Panc1 (cell line): ENCODE data around the gene C4BPB. TPM values are rescaled to one million over a fixed set of nuclear protein-coding genes. Genes with fewer than 3 reads are reported as not detected.

Experiments
- ATAC-seq: fragments of 200-7000 bp; cut with Tn5 transposase; 2 replicates; pipeline ENCODE4 v1.9.1; 2020; ENCODE audit warnings: mild to moderate bottlenecking, moderate library complexity
- BruUV-seq: library from RNA; stranded (reverse); fragments of 400-500 nt; replicated peaks from 2 replicates; lab custom pipeline; 2021; lab: Mats Ljungman, UMichigan
- CTCF ChIA-PET: fragments of 300-600 bp; sonication (Branson Sonifier 250); formaldehyde crosslinking; loops from one replicate; lab custom pipeline; 2022; ENCODE audit warnings: antibody characterized with exemption; lab: Charles Lee
- POLR2A ChIA-PET: fragments of 300-600 bp; sonication (Branson Sonifier 250); formaldehyde crosslinking; loops from one replicate; lab custom pipeline; 2022; ENCODE audit warnings: antibody characterized with exemption; lab: Charles Lee
- DNase-seq: peaks from one replicate; pipeline ENCODE4 v3.0.0-alpha.2; 2010; ENCODE audit warnings: low read depth, low spot score
- H3K27ac ChIP-seq: 2 replicates; pipeline ENCODE4 v1.5.1; 2011; ENCODE audit warnings: mild to moderate bottlenecking, low read length, inconsistent platforms
- H3K27me3 ChIP-seq: fragments of 200-500 bp; sonication (Bioruptor generic); 2 replicates; pipeline ENCODE4 v1.6.0; 2014; ENCODE audit warnings: low read length, inconsistent platforms; ENCODE audit not compliant: control insufficient read depth, insufficient read depth
- H3K36me3 ChIP-seq: fragments of 200-500 bp; sonication (Bioruptor generic); 2 replicates; pipeline ENCODE4 v1.5.1; 2014; ENCODE audit warnings: inconsistent platforms, mild to moderate bottlenecking, low read length, moderate library complexity; ENCODE audit not compliant: control insufficient read depth, insufficient read depth
- H3K4me1 ChIP-seq: 2 replicates; pipeline ENCODE4 v1.5.1; 2011; ENCODE audit warnings: inconsistent platforms, mild to moderate bottlenecking, low read length, moderate library complexity; ENCODE audit not compliant: control insufficient read depth, insufficient read depth
- H3K4me3 ChIP-seq, 2 experiments: 2 replicates each; pipeline ENCODE4 v1.5.1; 2011 to 2012; ENCODE audit warnings: low read depth in 2 of 2, low read length in 2 of 2, mild to moderate bottlenecking in 2 of 2, inconsistent platforms in 1 of 2, moderate library complexity in 1 of 2
- H3K9me3 ChIP-seq: fragments of 200-500 bp; sonication (Bioruptor generic); 2 replicates; pipeline ENCODE4 v1.5.1; 2014; ENCODE audit warnings: low read depth, mild to moderate bottlenecking, inconsistent platforms, low read length, moderate library complexity; ENCODE audit not compliant: control insufficient read depth, insufficient read depth
- POLR2AphosphoS5 ChIP-seq: IDR thresholded peaks from 2 replicates; pipeline ENCODE4 v1.6.1; 2012; ENCODE audit warnings: mild to moderate bottlenecking, low read depth, low read length, moderate library complexity
- SIN3A ChIP-seq: IDR thresholded peaks from 2 replicates; pipeline ENCODE4 v1.6.1; 2012; ENCODE audit warnings: low read depth, mild to moderate bottlenecking, low read length, moderate library complexity, borderline replicate concordance; ENCODE audit not compliant: insufficient read depth
- TCF7L2 ChIP-seq: IDR thresholded peaks from 2 replicates; pipeline ENCODE4 v1.6.1; 2011; ENCODE audit warnings: mild to moderate bottlenecking, low read depth, low read length, inconsistent platforms
- in situ Hi-C: cut with HindIII; loops from 2 replicates; pipeline ENCODE4 v1.10.0; 2016; ENCODE audit warnings: low sequenced_read_pairs, low pct_unique_long_range_greater_than_20kb
- intact Hi-C: fragments of 100-400 bp; cut with micrococcal nuclease; formaldehyde crosslinking; loops from one replicate; pipeline ENCODE4 v1.10.0; 2022; ENCODE audit not compliant: unreplicated experiment
- total RNA-seq: library from RNA; stranded (reverse); gene quantifications from one replicate; pipeline ENCODE4 v1.2.1, GENCODE V29; 2021; ENCODE audit not compliant: unreplicated experiment
- TF ChIP-seq, protein P1 (sequence below): fragments of 450-650 bp; IDR thresholded peaks from 2 replicates; pipeline ENCODE4 v1.5.1; 2017; ENCODE audit warnings: mild to moderate bottlenecking
- TF ChIP-seq, protein P2 (sequence below), 2 experiments: IDR thresholded peaks; 2 replicates each; pipeline ENCODE4 v1.6.1; 2011 to 2012; ENCODE audit warnings: low read depth in 2 of 2, control low read depth in 1 of 2, low read length in 1 of 2, mild to moderate bottlenecking in 1 of 2, moderate library complexity in 1 of 2; ENCODE audit not compliant: insufficient read depth in 1 of 2

The C4BPB gene
- total RNA-seq, 1 experiment from 2014 or later: 0.62 TPM

DNA sequence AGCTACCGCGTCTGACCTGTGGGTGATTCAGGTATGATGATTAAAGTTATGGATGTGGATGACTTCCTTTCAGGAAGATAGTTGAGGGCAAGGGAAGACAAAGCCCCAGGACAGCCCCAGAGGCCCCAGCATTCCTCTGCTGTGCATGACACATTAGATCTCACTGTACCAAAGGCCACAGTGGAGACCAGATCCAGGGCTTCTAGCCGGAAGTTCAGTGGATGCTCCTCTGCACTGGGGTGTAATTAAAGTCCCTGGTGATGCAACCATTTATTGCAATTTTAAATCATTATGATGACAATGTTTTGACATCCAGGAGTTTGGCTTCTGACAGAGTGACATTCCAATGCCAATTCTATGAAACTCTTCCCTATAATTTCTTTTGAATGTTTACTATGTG lies 20.3 kb downstream of the C4BPB start:
- ATAC-seq (no peak), DNase-seq (no peak)
- H3K4me3 ChIP-seq: no peak overlapping the region
- H3K27ac ChIP-seq: no peak overlapping the region
- no peaks in the 10 kb centered on the region; the same call in 1 of the 2 replicates for H3K27me3 ChIP-seq
- H3K9me3 ChIP-seq: no peaks in the 10 kb centered on the region
- CTCF ChIA-PET: no interaction called here
- H3K4me1 ChIP-seq: no peaks in the 10 kb centered on the region
- no TSS peak for BruUV-seq
- TF ChIP-seq SIN3A (no peak), TCF7L2 (no peak), POLR2AphosphoS5 (no peak)
- TF ChIP-seq, protein P1, sequence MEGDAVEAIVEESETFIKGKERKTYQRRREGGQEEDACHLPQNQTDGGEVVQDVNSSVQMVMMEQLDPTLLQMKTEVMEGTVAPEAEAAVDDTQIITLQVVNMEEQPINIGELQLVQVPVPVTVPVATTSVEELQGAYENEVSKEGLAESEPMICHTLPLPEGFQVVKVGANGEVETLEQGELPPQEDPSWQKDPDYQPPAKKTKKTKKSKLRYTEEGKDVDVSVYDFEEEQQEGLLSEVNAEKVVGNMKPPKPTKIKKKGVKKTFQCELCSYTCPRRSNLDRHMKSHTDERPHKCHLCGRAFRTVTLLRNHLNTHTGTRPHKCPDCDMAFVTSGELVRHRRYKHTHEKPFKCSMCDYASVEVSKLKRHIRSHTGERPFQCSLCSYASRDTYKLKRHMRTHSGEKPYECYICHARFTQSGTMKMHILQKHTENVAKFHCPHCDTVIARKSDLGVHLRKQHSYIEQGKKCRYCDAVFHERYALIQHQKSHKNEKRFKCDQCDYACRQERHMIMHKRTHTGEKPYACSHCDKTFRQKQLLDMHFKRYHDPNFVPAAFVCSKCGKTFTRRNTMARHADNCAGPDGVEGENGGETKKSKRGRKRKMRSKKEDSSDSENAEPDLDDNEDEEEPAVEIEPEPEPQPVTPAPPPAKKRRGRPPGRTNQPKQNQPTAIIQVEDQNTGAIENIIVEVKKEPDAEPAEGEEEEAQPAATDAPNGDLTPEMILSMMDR: no peak
- TF ChIP-seq, protein P2, sequence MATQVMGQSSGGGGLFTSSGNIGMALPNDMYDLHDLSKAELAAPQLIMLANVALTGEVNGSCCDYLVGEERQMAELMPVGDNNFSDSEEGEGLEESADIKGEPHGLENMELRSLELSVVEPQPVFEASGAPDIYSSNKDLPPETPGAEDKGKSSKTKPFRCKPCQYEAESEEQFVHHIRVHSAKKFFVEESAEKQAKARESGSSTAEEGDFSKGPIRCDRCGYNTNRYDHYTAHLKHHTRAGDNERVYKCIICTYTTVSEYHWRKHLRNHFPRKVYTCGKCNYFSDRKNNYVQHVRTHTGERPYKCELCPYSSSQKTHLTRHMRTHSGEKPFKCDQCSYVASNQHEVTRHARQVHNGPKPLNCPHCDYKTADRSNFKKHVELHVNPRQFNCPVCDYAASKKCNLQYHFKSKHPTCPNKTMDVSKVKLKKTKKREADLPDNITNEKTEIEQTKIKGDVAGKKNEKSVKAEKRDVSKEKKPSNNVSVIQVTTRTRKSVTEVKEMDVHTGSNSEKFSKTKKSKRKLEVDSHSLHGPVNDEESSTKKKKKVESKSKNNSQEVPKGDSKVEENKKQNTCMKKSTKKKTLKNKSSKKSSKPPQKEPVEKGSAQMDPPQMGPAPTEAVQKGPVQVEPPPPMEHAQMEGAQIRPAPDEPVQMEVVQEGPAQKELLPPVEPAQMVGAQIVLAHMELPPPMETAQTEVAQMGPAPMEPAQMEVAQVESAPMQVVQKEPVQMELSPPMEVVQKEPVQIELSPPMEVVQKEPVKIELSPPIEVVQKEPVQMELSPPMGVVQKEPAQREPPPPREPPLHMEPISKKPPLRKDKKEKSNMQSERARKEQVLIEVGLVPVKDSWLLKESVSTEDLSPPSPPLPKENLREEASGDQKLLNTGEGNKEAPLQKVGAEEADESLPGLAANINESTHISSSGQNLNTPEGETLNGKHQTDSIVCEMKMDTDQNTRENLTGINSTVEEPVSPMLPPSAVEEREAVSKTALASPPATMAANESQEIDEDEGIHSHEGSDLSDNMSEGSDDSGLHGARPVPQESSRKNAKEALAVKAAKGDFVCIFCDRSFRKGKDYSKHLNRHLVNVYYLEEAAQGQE (IDR thresholded peaks at IDR 0.05; ENCODE audit: insufficient read depth in 1 of 2, low read depth in 2 of 2, low read length in 1 of 2): no peak
- no peaks in the 10 kb centered on the region for H3K36me3 ChIP-seq
- intact Hi-C loops: no loop called here
- POLR2A ChIA-PET: no interaction called here
- in situ Hi-C loops: no loop called here

DNA sequence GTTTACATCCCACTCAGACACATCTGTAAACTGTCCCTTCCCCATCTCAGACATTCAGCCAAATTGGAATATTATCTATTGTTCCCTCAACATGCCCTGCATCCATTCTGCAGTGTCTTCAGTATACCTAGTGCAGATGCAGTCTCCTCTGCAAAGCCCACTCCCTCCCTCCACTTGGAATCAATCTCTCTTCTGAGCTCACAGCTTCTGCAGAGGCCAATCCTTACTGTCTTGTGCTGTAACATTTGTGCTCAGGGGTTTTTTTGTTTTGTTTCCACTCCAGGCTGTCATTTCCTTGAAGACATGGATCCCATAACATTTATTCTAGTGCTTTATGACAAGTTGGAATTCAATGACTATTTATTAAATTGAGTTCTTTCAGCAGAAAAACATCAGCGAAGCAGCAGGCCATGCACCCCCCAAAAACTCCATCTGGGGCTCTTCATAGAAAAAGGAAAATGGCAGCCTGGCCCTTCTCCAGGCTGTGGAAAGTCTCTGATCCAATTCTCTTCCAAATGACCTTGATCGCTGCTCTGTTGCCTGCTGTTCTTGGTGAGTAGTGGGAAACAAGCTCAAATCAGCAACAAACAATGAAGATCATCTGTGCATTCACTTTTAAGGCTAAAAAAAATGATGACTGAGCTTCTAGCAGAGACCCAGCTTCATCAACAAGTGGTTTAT lies 24.1 kb downstream of the C4BPB start:
- intact Hi-C loops (no loop called here), in situ Hi-C loops (no loop called here)
- BruUV-seq: no TSS peak
- Histone ChIP-seq H3K36me3 (no peaks in the 10 kb centered on the region), H3K4me3 (no peak overlapping the region), H3K27ac (no peak overlapping the region), H3K4me1 (no peaks in the 10 kb centered on the region), H3K9me3 (no peaks in the 10 kb centered on the region), H3K27me3 (no peaks in the 10 kb centered on the region; the same call in 1 of the 2 replicates)
- no peak for ATAC-seq
- no peak for DNase-seq
- TF ChIP-seq POLR2AphosphoS5: no peak
- TF ChIP-seq SIN3A: no peak
- no peak for TF ChIP-seq TCF7L2
- TF ChIP-seq, protein P1: no peak
- ChIA-PET POLR2A (no interaction called here), CTCF (no interaction called here)
